Right lobe of liver (tissue), 6 donors: Measurements from ENCODE around the gene ACOX2. TPM values are rescaled to one million over a fixed set of nuclear protein-coding genes. Genes with fewer than 3 reads are reported as not detected.

ENCODE experiments used
- ATAC-seq, 4 donors: fragments of 200-7000 bp; cut with Tn5 transposase; one replicate each; pipeline ENCODE4 v1.9.1; 2020; ENCODE audit warnings: mild to moderate bottlenecking in 4 of 4, moderate library complexity in 4 of 4
- DNase-seq, 3 donors: peaks; one replicate each; pipeline ENCODE4 v3.0.0-alpha.2; 2020
- H3K27ac ChIP-seq, 3 donors: fragments of 200-600 bp; one replicate each; pipeline ENCODE4 v1.8.0; 2022
- H3K27me3 ChIP-seq, 2 donors: fragments of 200-600 bp; one replicate each; pipeline ENCODE4 v1.8.0; 2022
- H3K36me3 ChIP-seq, 4 donors: fragments of 200-600 bp; sonication (generic) in 1 of 4; one replicate each; pipeline versions ENCODE4 v1.5.1 to v1.8.0; 2017 to 2022; ENCODE audit warnings: control low read depth in 1 of 4
- H3K4me1 ChIP-seq, 4 donors: fragments of 200-600 bp; sonication (generic) in 1 of 4; one replicate each; pipeline versions ENCODE4 v1.5.1 to v1.8.0; 2017 to 2022; ENCODE audit warnings: control low read depth in 1 of 4
- H3K4me3 ChIP-seq, 3 donors: fragments of 200-600 bp; one replicate each; pipeline ENCODE4 v1.8.0; 2022
- H3K9me3 ChIP-seq, 4 donors: fragments of 200-600 bp; sonication (generic) in 1 of 4; one replicate each; pipeline versions ENCODE4 v1.5.1 to v1.8.0; 2017 to 2022; ENCODE audit warnings: control low read depth in 1 of 4
- CTCF ChIP-seq, 4 donors: fragments of 200-600 bp in 3 of 4; fragments of 450-650 bp in 1 of 4; IDR thresholded peaks; one replicate each; pipeline versions ENCODE4 v1.5.1 to v1.8.0; 2016 to 2022; ENCODE audit warnings: antibody characterized with exemption in 4 of 4, mild to moderate bottlenecking in 2 of 4
- POLR2A ChIP-seq: fragments of 450-650 bp; IDR thresholded peaks from one replicate; pipeline ENCODE4 v1.6.1; 2017; ENCODE audit warnings: antibody characterized with exemption, mild to moderate bottlenecking
- WGBS: methylation state at CpG from one replicate; pipeline ENCODE4 v1.1.6; 2018; ENCODE audit warnings: low coverage, low lambda C conversion rate; ENCODE audit not compliant: insufficient coverage; ENCODE audit errors: missing lambda C conversion rate; 5-methylcytosine and 5-hydroxymethylcytosine counted together
- intact Hi-C, 2 donors: fragments of 100-400 bp; cut with DNase I; formaldehyde crosslinking; loops; one replicate each; pipeline versions ENCODE4 v1.11.2 to v1.14.1; 2022
- total RNA-seq, 6 experiments: library from RNA; depleted of rRNA in 2 of 6; stranded (reverse); fragments of >200 nt in 2 of 6; fragmentation: NEBNext Ultra II Directional in 3 of 6; extraction: Animal tissue kit (Norgen Biotek cat#: 25700) in 3 of 6; gene quantifications; one replicate each; pipeline versions ENCODE4 v1.1.0 to v1.2.4, GENCODE V29; 2016 to 2023
- donor health status: DM: no; HTN: yes; CAD: no.
- donor health status: DM: no; HTN: no; CAD: no.
- donor health status: DM: no; HTN: no; CAD: no.
- donor health status: DM: no; HTN: yes; CAD: no.
- donor health status: DM: no; HTN: yes; CAD: no.

The ACOX2 gene
- total RNA-seq, 6 experiments from 2014 or later, result 67.8 to 269 (median 149) TPM

GRCh38 chr3:58581328-58582091, 44.5 kb upstream of the ACOX2 start:
- no peak overlapping the region for H3K27ac ChIP-seq
- no peak for TF ChIP-seq CTCF (IDR thresholded peaks at IDR 0.05)
- TF ChIP-seq POLR2A, result no peak
- ATAC-seq (no peak), DNase-seq (no peak)
- WGBS, result 77% methylated on average over 11 of the region's 11 CpGs
- H3K4me1 ChIP-seq, result no peaks in the 10 kb centered on the region
- no peaks in the 10 kb centered on the region for H3K36me3 ChIP-seq
- no peak overlapping the region for H3K4me3 ChIP-seq
- no peaks in the 10 kb centered on the region for H3K9me3 ChIP-seq
- no peaks in the 10 kb centered on the region for H3K27me3 ChIP-seq
- intact Hi-C loops, result no loop called here

- TF ChIP-seq CTCF (IDR thresholded peaks at IDR 0.05), result no peak
- no peak for TF ChIP-seq POLR2A
- Histone ChIP-seq H3K27ac (no peak overlapping the region), H3K27me3 (no peaks in the 10 kb centered on the region), H3K4me1 (no peaks in the 10 kb centered on the region), H3K36me3 (no peaks in the 10 kb centered on the region), H3K4me3 (no peak overlapping the region), H3K9me3 (no peaks in the 10 kb centered on the region)
- no peak for DNase-seq
- WGBS, result 55% methylated on average over 4 of the region's 4 CpGs
- ATAC-seq, result peak in 3 of 4 donors; percentile 34 to 55 (median 39)
- intact Hi-C loops, result no loop called here
Observed at GRCh38 chr3:58580826-58581327, 43.9 kb upstream of the ACOX2 start.

- Histone ChIP-seq H3K27me3 (no peaks in the 10 kb centered on the region), H3K4me3 (no peak overlapping the region), H3K36me3 (no peaks in the 10 kb centered on the region), H3K27ac (no peak overlapping the region), H3K9me3 (no peaks in the 10 kb centered on the region), H3K4me1 (no peaks in the 10 kb centered on the region)
- no peak for DNase-seq
- intact Hi-C loops, result no loop called here
- TF ChIP-seq POLR2A (no peak), CTCF (IDR thresholded peaks at IDR 0.05) (no peak)
- ATAC-seq, result no peak
- WGBS, result 96% methylated on average over 4 of the region's 5 CpGs
Observed at GRCh38 chr3:58578873-58579272, 41.9 kb upstream of the ACOX2 start.

GRCh38 chr3:58577269-58577821, 40.4 kb upstream of the ACOX2 start, which contains the start of gene FAM107A:
TSS of gene FAM107A (minus strand) at chr3:58577391. CDS start at chr3:58569860, 7,531 bp downstream.
- no peak for DNase-seq
- intact Hi-C loops, result no loop called here
- no peak for TF ChIP-seq CTCF (IDR thresholded peaks at IDR 0.05)
- no peak for TF ChIP-seq POLR2A
- peak; percentile 26 to 68 (median 60) for ATAC-seq
- Histone ChIP-seq H3K4me1 (no peaks in the 10 kb centered on the region), H3K36me3 (no peaks in the 10 kb centered on the region), H3K4me3 (no peak within 1 kb of the TSS), H3K27ac (peak within 1 kb of the TSS in 1 of 3 donors; percentile 20), H3K27me3 (no peaks in the 10 kb centered on the region), H3K9me3 (no peaks in the 10 kb centered on the region)
- WGBS, result 60% methylated on average over 11 of the region's 12 CpGs
